Ascending aorta (tissue), 2 donors: ENCODE data around the gene FAM234A. TPM values are rescaled to one million over a fixed set of nuclear protein-coding genes. Genes with fewer than 3 reads are reported as not detected.

Source experiments
- DNase-seq, 2 donors: peaks; one replicate each; pipeline ENCODE4 v3.0.0-alpha.2; 2019; ENCODE audit warnings: low spot score in 2 of 2
- H3K27ac ChIP-seq, 2 donors: fragments of 200-600 bp; sonication (generic); one replicate each; pipeline ENCODE4 v1.5.1; 2016 to 2017; ENCODE audit warnings: mild to moderate bottlenecking in 1 of 2
- H3K27me3 ChIP-seq: fragments of 200-600 bp; sonication (generic); one replicate; pipeline ENCODE4 v1.5.1; 2017
- H3K36me3 ChIP-seq, 2 donors: fragments of 200-600 bp; sonication (generic); one replicate each; pipeline ENCODE4 v1.5.1; 2016
- H3K4me1 ChIP-seq, 2 donors: fragments of 200-600 bp; sonication (generic); one replicate each; pipeline ENCODE4 v1.5.1; 2016 to 2017; ENCODE audit warnings: mild to moderate bottlenecking in 1 of 2
- H3K4me3 ChIP-seq, 2 donors: fragments of 200-600 bp; sonication (generic); one replicate each; pipeline ENCODE4 v1.5.1; 2016 to 2017; ENCODE audit warnings: mild to moderate bottlenecking in 1 of 2
- H3K9me3 ChIP-seq, 2 donors: fragments of 200-600 bp; sonication (generic); one replicate each; pipeline ENCODE4 v1.5.1; 2016
- intact Hi-C: fragments of 100-400 bp; cut with DNase I; formaldehyde crosslinking; loops from one replicate; pipeline ENCODE4 v1.15.1; 2023
- total RNA-seq: library from RNA; depleted of rRNA; stranded (reverse); fragments of >200 nt; gene quantifications from one replicate; pipeline ENCODE4 v1.1.0, GENCODE V29; 2016
- TF ChIP-seq, protein P1 (sequence below), 3 experiments: fragments of 200-600 bp in 2 of 3; fragments of 450-650 bp in 1 of 3; sonication (generic) in 2 of 3; IDR thresholded peaks; one replicate each; pipeline ENCODE4 v1.5.1; 2016 to 2019; ENCODE audit warnings: antibody characterized with exemption in 3 of 3, mild to moderate bottlenecking in 1 of 3, moderate library complexity in 1 of 3

The FAM234A gene
- total RNA-seq, 1 donor from 2014 or later = 67.7 TPM

DNA sequence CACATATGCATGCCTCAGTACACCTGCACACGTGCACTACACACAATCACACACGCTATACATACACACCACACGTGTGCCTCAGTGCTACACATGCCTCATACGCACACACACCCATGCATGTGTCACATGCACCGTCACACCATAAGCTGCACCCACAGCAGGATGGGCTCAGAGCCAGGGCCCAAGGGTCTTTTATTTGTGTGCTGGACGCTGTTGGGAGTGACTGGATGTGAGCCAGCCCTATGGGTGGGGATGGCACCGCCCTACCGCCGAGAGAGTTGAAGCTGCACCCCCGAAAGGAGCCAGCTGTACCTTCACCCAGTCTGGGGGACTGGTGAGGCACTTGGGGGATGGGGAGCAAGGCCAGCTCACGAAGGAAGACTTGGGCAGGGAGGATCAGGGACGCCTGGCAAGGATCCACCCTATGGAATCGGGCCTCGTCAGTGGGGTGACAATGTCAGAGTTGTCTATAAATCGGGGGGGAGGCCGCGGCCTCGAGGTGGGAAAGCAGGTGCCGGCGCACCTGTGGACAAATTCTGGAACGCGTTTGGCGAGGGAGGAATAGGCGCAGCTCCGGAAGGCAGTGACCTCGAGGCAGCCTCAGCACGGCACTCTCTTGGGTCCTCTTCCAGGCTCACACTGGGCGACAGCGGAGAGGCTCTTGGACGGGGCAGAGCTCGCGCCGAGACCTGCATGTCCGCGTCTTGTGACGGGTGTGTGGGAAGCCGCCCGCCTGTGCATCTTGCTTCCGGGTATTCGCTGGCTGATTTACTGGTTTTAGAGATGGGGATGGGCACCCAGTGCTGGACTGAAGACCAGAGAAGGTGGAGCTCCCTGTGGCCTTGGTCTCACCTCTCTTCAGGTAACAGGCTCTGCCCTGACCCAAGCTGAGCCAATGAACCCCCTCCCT, 33.8 kb downstream of the FAM234A start:
- H3K4me3 ChIP-seq = no peak overlapping the region
- H3K36me3 ChIP-seq = peaks cover 15 to 21% of the 10 kb centered on the region in 2 donors
- intact Hi-C loops = no loop called here
- no peak for DNase-seq
- H3K27me3 ChIP-seq = no peaks in the 10 kb centered on the region
- H3K4me1 ChIP-seq = no peaks in the 10 kb centered on the region
- TF ChIP-seq, protein P1, sequence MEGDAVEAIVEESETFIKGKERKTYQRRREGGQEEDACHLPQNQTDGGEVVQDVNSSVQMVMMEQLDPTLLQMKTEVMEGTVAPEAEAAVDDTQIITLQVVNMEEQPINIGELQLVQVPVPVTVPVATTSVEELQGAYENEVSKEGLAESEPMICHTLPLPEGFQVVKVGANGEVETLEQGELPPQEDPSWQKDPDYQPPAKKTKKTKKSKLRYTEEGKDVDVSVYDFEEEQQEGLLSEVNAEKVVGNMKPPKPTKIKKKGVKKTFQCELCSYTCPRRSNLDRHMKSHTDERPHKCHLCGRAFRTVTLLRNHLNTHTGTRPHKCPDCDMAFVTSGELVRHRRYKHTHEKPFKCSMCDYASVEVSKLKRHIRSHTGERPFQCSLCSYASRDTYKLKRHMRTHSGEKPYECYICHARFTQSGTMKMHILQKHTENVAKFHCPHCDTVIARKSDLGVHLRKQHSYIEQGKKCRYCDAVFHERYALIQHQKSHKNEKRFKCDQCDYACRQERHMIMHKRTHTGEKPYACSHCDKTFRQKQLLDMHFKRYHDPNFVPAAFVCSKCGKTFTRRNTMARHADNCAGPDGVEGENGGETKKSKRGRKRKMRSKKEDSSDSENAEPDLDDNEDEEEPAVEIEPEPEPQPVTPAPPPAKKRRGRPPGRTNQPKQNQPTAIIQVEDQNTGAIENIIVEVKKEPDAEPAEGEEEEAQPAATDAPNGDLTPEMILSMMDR (IDR thresholded peaks at IDR 0.05) = no peak
- H3K27ac ChIP-seq = no peak overlapping the region
- H3K9me3 ChIP-seq = no peaks in the 10 kb centered on the region

DNA sequence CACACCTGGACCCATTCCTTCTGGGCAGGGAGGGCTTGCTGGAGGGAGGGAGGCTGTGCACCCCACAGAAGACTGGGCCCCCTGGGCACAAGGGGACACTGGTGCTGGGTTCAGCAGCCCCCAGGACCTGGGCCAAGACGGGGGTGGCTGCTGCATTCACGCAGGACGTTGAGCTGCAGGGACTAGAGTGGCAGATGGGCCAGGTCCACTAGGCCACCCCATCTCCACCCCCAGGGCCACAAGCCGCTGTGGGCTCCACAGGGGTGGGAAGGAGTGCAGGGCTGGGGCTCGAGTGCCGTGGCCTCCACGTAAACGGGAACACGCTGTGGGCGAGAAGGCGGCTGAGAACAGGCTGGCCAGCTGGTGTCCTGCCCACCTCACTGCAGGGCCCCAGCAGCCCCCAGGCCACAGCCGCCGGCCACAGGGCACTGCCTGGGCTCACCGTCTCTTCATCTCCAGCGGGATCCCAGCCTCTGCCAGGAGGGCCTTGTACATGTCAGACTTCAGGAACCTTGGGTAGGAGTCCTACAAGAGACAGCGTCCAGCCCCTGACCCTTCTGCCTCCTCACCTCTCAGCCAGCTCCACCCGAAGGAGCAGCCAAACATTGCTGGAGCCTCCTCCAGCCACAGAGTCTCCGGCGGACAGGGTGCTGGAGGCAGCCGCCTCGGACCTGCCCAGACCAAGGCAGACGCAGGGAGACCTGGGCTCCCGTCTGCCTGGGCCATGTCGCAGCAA, 34.6 kb downstream of the FAM234A start:
- peaks cover 7 to 13% of the 10 kb centered on the region in 2 donors for H3K36me3 ChIP-seq
- TF ChIP-seq, protein P1 (IDR thresholded peaks at IDR 0.05) = no peak
- no peaks in the 10 kb centered on the region for H3K27me3 ChIP-seq
- intact Hi-C loops = no loop called here
- H3K27ac ChIP-seq = no peak overlapping the region
- no peak for DNase-seq
- no peak overlapping the region for H3K4me3 ChIP-seq
- no peaks in the 10 kb centered on the region for H3K9me3 ChIP-seq
- no peaks in the 10 kb centered on the region for H3K4me1 ChIP-seq

- TF ChIP-seq, protein P1 (IDR thresholded peaks at IDR 0.05) = no peak
- intact Hi-C loops = no loop called here
- Histone ChIP-seq H3K9me3 (no peaks in the 10 kb centered on the region), H3K36me3 (no peaks in the 10 kb centered on the region), H3K27me3 (no peaks in the 10 kb centered on the region), H3K4me3 (no peak overlapping the region), H3K27ac (no peak overlapping the region), H3K4me1 (peaks cover 4 to 7% of the 10 kb centered on the region in 2 donors)
- no peak for DNase-seq
These were observed 36.0 kb downstream of the FAM234A start for GRCh38 chr16:270381-271255.

GRCh38 chr16:272633-273546, 38.3 kb downstream of the FAM234A start:
- TF ChIP-seq, protein P1 (IDR thresholded peaks at IDR 0.05) = no peak
- no peak overlapping the region for H3K4me3 ChIP-seq
- no peak overlapping the region for H3K27ac ChIP-seq
- H3K9me3 ChIP-seq = no peaks in the 10 kb centered on the region
- intact Hi-C loops = no loop called here
- H3K4me1 ChIP-seq = peaks cover 4 to 7% of the 10 kb centered on the region in 2 donors
- DNase-seq = no peak
- no peaks in the 10 kb centered on the region for H3K27me3 ChIP-seq
- no peaks in the 10 kb centered on the region for H3K36me3 ChIP-seq
